BE2C (cell line): ENCODE measurements around the gene TMEM17.
A peak's percentile ranks its signal among the peaks of the same experiment; 100 is the strongest.

Source experiments
- DNase-seq: peaks from one replicate; pipeline ENCODE4 v3.0.0-alpha.2; 2020
- H3K27me3 ChIP-seq: fragments of 250-450 bp; sonication (Bioruptor Pico); 2 replicates; pipeline ENCODE4 v1.5.1; 2020; ENCODE audit warnings: mild to moderate bottlenecking
- H3K36me3 ChIP-seq: fragments of 250-450 bp; sonication (Bioruptor Pico); 2 replicates; pipeline ENCODE4 v1.5.1; 2020; ENCODE audit warnings: mild to moderate bottlenecking
- H3K4me1 ChIP-seq: fragments of 250-450 bp; sonication (Bioruptor Pico); 2 replicates; pipeline ENCODE4 v1.5.1; 2020
- H3K4me3 ChIP-seq: 2 replicates; pipeline ENCODE4 v1.5.1; 2011; ENCODE audit warnings: low read depth, low read length
- H3K9me3 ChIP-seq: fragments of 250-450 bp; sonication (Bioruptor Pico); 2 replicates; pipeline ENCODE4 v1.5.1; 2020
- TF ChIP-seq, protein P1 (sequence below): IDR thresholded peaks from 2 replicates; pipeline ENCODE4 v1.5.1; 2012; ENCODE audit warnings: mild to moderate bottlenecking, low read depth, low read length

Gene TMEM17

GRCh38 chr2:62512384-62512783, 6.4 kb upstream of the TMEM17 start:
- no peak overlapping the region for H3K4me3 ChIP-seq
- TF ChIP-seq, protein P1, sequence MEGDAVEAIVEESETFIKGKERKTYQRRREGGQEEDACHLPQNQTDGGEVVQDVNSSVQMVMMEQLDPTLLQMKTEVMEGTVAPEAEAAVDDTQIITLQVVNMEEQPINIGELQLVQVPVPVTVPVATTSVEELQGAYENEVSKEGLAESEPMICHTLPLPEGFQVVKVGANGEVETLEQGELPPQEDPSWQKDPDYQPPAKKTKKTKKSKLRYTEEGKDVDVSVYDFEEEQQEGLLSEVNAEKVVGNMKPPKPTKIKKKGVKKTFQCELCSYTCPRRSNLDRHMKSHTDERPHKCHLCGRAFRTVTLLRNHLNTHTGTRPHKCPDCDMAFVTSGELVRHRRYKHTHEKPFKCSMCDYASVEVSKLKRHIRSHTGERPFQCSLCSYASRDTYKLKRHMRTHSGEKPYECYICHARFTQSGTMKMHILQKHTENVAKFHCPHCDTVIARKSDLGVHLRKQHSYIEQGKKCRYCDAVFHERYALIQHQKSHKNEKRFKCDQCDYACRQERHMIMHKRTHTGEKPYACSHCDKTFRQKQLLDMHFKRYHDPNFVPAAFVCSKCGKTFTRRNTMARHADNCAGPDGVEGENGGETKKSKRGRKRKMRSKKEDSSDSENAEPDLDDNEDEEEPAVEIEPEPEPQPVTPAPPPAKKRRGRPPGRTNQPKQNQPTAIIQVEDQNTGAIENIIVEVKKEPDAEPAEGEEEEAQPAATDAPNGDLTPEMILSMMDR: no peak

DNA sequence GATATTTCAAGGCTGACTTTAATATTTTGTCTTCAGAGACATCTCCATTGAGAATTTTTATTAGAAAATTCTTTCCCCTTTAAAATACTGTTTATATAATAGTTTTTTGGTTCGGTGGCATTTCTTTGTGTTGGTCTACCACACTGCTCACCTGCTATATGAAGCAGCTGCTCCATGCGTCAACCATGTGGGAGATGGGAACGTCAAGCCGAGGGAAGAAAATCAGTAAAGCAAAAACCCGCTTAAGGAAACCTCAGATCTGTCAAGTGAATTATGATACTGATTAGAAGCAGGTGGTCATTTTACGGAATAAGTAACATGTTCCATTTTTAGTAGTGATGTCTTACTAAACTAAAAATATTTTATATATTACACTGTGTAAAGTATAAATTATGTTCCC, 5.6 kb upstream of the TMEM17 start:
- TF ChIP-seq, protein P1: no peak
- no peak for DNase-seq
- no peaks in the 10 kb centered on the region for H3K4me1 ChIP-seq
- no peaks in the 10 kb centered on the region for H3K9me3 ChIP-seq
- H3K4me3 ChIP-seq: no peak overlapping the region
- H3K27me3 ChIP-seq: no peaks in the 10 kb centered on the region
- no peaks in the 10 kb centered on the region for H3K36me3 ChIP-seq

More at GRCh38 chr2:62512384-62512783, 6.4 kb upstream of the TMEM17 start:
- no peak for DNase-seq
- Histone ChIP-seq H3K36me3 (no peaks in the 10 kb centered on the region), H3K27me3 (no peaks in the 10 kb centered on the region), H3K9me3 (no peaks in the 10 kb centered on the region), H3K4me1 (no peaks in the 10 kb centered on the region)

- Histone ChIP-seq H3K4me3 (peak overlapping the region; percentile 74), H3K9me3 (no peaks in the 10 kb centered on the region), H3K4me1 (peaks cover 3% of the 10 kb centered on the region; the same call in 1 of the 2 replicates), H3K36me3 (no peaks in the 10 kb centered on the region), H3K27me3 (no peaks in the 10 kb centered on the region)
- no peak for DNase-seq
- TF ChIP-seq, protein P1: no peak
Measured at GRCh38 chr2:62506421-62506750, 391 bp upstream of the TMEM17 start.

- DNase-seq: no peak
Measured at GRCh38 chr2:62505109-62505749, 766 bp downstream of the TMEM17 start.

DNA sequence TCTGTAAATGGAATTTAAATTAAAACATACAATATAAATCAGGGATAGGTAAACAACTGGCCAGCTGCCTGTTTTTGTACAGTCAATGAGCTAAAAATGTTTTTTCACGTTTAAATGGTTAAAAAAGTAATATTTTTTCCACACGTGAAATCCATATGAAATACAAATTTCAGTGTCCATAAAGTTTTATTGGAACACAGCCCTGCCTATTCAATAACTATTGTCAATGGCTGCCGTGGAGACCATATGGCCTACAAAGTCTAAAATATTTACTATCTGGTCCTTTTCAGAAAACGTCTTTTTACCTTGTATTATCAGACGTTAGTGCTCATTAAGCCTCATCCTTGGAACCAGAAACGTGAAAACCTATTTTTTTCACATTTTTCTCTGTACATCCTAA, 1.3 kb downstream of the TMEM17 start:
- Histone ChIP-seq H3K36me3 (no peaks in the 10 kb centered on the region), H3K4me3 (no peak overlapping the region)

More at GRCh38 chr2:62505109-62505749, 766 bp downstream of the TMEM17 start:
- peak overlapping the region; percentile 74 for H3K4me3 ChIP-seq
- H3K9me3 ChIP-seq: no peaks in the 10 kb centered on the region
- H3K27me3 ChIP-seq: no peaks in the 10 kb centered on the region
- H3K4me1 ChIP-seq: peaks cover 3% of the 10 kb centered on the region; the same call in 1 of the 2 replicates
- no peaks in the 10 kb centered on the region for H3K36me3 ChIP-seq
- TF ChIP-seq, protein P1: no peak

More for the DNA sequence above, 1.3 kb downstream of the TMEM17 start:
- Histone ChIP-seq H3K27me3 (no peaks in the 10 kb centered on the region), H3K9me3 (no peaks in the 10 kb centered on the region), H3K4me1 (peaks cover 3% of the 10 kb centered on the region; the same call in 1 of the 2 replicates)
- DNase-seq: no peak
- TF ChIP-seq, protein P1: no peak
